GM19438 (cell line): ENCODE measurements around the gene TNN.
"Not testable (repeated sequence)": the region's sequence is repeated elsewhere in the genome, so short reads cannot be mapped to it uniquely, and the experiment has no call there.

Source experiments
- ATAC-seq: cut with Tn5 transposase; IDR thresholded peaks from one replicate; pipeline ENCODE4 v1.9.1; 2021; ENCODE audit warnings: low read depth; ENCODE audit not compliant: unreplicated experiment

Gene TNN

DNA sequence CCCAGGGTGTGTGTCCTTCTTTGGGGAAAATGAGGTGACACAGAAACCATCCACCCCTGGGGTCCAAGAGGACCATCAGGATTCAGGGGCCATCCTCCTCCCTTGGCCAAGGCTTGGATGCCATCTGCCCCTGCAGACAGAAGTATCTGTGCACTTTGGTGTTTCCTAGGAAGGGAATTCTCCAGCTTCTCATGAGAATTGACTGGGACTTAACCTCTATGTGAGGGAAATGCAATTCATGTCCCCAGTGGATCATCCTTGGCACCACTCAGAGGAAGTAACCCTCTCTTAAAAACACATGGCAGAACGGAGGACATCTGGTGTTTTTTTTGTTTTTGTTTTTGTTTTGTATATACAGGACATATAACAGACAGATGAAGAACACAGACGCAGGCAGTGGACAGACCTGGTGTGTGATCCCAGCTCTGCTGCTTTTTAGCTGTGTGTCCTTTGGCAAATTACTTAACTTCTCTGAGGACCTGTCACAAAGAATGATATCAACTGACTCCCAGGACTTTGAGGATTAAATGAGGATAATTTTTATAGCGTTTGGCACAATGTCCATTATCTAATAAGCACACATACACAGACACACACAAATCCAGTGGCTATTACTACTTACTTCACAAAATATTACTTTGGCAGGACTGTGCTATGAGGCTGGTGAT, 3.8 kb downstream of the TNN start:
- no peak for ATAC-seq

- ATAC-seq, result peak; percentile 58
Observed at GRCh38 chr1:175072099-175072951, 4.7 kb downstream of the TNN start.

GRCh38 chr1:175073061-175073460, 5.4 kb downstream of the TNN start:
- ATAC-seq, result no peak

DNA sequence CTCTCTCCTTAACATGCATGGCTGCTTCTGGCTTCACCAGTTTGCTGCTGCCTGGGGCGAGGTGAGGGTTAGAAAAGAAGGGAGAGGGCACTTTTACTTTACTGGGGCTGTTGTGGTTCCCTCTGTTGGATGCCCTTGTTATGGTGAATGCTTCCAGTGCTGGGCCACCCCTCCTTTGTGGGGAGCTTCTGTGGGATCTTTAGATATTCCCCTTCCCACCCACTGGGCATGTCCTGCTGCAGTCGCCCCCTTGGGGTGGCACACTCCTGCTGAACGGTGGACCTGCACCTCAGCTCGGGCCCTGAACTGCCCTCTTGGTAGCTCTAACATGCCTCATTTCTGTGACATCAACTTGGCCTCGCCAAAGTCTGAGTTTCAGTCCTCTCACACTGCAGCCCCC, 6.0 kb downstream of the TNN start:
- ATAC-seq, result no peak

DNA sequence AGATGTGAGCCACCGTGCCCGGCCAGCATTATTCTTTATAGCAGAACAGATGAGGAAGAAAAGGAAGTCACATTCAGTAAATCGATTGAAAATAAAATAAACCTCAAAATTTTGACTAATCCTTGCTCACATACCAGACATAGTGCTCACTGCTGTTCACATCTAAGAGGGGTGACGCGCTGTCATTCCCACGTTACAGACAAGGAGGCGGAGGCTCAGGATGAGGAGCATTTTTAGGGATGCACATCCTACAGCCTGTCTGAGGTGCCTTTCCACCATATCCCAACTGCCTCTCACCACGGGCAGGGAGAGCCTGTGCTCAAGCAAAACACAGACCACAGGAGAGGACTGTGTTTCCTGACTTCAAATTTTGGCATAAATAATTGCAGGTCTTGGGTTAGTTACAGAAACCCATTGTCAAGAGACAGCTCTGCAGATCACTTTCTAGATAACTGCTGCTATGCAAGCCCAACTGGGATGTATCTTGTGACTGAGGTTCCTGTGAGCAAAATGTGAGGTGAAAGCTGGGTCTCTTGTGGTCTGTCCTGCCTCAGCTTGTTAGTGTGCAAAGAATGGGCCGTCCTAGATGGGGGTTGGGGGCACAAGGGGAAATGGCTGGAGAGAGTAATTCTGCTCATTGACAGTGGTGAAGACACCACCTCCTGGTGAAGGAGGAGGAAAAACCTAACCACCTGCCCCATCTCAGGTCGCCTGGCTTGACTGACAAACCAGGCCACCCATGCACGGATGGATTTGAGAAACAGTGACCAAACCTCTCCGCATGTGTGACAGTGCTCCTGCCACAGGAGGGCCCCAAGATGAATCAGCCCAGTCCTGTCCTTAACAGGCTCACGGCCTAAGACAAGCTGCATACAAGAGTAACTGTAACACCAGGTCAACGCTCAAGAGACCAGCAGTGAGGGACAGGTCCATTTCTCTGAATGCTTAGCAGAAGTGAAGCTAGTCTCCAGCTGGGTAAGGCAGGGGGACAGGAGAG, 8.2 kb downstream of the TNN start:
- ATAC-seq, result no peak

DNA sequence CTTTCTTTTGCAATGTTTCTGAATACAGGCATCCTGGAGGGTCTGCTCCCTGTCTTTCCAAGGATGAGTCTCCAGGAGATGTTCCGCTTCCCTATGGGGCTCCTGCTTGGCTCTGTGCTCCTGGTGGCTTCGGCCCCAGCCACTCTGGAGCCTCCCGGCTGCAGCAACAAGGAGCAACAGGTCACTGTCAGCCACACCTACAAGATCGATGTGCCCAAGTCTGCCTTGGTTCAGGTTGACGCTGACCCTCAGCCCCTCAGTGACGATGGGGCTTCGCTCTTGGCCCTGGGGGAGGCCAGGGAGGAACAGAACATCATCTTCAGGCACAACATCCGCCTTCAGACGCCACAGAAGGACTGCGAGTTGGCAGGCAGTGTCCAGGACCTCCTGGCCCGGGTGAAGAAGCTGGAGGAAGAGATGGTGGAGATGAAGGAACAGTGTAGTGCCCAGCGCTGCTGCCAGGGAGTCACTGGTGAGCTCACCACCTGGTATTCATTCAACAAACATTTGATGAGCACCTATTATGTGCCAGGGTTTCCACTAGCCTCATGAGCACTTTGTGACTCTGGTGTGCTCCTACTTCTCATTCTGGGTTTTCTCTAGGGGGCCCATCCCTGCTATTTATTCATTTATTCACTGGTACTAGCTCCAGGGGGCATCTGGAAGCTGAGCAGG, 9.9 kb downstream of the TNN start:
- no peak for ATAC-seq

- ATAC-seq, result no peak
Observed at GRCh38 chr1:175078629-175079028, 11.0 kb downstream of the TNN start.

DNA sequence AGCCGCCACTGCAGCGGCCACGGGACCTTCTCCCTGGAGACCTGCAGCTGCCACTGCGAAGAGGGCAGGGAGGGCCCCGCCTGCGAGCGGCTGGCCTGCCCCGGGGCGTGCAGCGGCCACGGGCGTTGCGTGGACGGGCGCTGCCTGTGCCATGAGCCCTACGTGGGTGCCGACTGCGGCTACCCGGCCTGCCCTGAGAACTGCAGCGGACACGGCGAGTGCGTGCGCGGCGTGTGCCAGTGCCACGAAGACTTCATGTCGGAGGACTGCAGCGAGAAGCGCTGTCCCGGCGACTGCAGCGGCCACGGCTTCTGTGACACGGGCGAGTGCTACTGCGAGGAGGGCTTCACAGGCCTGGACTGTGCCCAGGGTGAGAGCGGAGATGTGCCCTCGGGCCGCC, 11.7 kb downstream of the TNN start:
- ATAC-seq, result no peak

DNA sequence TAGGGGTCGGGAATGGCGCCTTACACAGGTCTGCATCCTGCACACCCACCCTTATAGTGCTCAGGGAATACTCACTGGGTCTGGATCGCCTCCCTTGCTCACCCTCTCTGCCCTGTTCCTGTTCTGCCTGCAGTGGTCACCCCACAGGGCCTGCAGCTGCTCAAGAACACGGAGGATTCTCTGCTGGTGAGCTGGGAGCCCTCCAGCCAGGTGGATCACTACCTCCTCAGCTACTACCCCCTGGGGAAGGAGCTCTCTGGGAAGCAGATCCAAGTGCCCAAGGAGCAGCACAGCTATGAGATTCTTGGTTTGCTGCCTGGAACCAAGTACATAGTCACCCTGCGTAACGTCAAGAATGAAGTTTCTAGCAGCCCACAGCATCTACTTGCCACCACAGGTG, 12.4 kb downstream of the TNN start:
- no peak for ATAC-seq

DNA sequence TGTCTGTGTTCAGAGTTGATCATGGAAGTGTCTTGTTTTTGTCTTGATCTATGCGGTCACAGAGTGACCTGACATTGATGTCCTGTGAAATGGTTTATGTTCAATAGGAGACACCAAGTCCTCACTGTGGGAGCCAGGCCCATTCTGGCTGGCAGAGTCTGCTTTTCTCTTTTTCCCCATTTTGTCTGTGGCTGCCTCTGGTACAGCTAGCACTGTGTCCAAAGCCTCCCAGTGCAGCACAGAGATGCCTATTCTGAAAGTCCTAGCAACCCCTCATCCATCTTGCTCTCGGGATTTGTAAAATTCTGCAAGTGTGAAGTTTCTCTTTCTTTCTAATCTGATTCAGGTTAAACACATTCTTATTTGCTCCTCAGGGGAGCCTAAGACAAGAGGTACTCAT, 14.3 kb downstream of the TNN start:
- no peak for ATAC-seq

- ATAC-seq, result no peak
Observed at GRCh38 chr1:175088525-175088951, 20.9 kb downstream of the TNN start.

GRCh38 chr1:175089136-175089718, 21.6 kb downstream of the TNN start:
- no peak for ATAC-seq

DNA sequence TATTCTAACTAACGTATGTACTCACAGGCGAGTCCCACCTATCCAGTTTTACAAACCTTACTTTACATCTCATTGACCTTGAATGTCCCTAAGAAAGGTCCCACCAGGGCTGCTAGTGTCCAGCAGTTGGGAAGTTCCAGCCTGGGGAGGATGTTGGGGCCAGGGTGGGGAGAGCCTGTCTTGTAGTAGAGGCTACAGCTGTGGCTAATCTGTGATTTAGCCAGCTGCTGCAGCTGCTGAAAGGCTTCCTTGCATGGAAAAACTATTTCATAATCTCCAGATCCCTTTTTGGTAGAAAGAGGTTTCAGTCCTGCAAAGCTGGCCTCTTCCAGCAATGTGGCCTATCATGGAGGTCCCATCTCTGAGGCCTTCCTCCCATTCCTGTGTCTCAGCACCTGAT, 23.1 kb downstream of the TNN start:
- ATAC-seq, result no peak

- no peak for ATAC-seq
Observed at GRCh38 chr1:175094626-175095025, 27.0 kb downstream of the TNN start.

- no peak for ATAC-seq
Observed at GRCh38 chr1:175095069-175095468, 27.4 kb downstream of the TNN start.

GRCh38 chr1:175095978-175096607, 28.5 kb downstream of the TNN start:
- ATAC-seq, result no peak

DNA sequence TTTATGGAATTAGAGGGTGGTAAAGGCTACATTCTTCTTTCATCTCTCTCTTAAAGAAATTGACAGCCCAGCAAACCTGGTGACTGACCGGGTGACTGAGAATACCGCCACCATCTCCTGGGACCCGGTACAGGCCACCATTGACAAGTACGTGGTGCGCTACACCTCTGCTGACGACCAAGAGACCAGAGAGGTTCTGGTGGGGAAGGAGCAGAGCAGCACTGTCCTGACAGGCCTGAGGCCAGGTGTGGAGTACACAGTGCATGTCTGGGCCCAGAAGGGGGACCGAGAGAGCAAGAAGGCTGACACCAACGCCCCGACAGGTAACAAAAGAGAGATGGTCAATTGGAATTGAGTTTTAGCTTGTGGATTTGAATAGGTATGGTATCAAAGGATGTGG, 29.7 kb downstream of the TNN start:
- ATAC-seq, result no peak

- ATAC-seq, result no peak
Observed at GRCh38 chr1:175099916-175100315, 32.3 kb downstream of the TNN start.

- ATAC-seq, result not testable (repeated sequence)
Observed at GRCh38 chr1:175102166-175102565, 34.5 kb downstream of the TNN start.
